GM12892 (cell line): Measurements from ENCODE around the gene P2RX3.
A peak's percentile ranks its signal among the peaks of the same experiment; 100 is the strongest.

Experiments used
- POLR2A ChIP-seq: IDR thresholded peaks from 2 replicates; pipeline ENCODE4 v1.6.1; 2011; ENCODE audit warnings: low read depth, low read length, control low read depth
- POLR2AphosphoS5 ChIP-seq: IDR thresholded peaks from 2 replicates; pipeline ENCODE4 v1.6.1; 2011; ENCODE audit warnings: low read depth, low read length, control low read depth

DNA sequence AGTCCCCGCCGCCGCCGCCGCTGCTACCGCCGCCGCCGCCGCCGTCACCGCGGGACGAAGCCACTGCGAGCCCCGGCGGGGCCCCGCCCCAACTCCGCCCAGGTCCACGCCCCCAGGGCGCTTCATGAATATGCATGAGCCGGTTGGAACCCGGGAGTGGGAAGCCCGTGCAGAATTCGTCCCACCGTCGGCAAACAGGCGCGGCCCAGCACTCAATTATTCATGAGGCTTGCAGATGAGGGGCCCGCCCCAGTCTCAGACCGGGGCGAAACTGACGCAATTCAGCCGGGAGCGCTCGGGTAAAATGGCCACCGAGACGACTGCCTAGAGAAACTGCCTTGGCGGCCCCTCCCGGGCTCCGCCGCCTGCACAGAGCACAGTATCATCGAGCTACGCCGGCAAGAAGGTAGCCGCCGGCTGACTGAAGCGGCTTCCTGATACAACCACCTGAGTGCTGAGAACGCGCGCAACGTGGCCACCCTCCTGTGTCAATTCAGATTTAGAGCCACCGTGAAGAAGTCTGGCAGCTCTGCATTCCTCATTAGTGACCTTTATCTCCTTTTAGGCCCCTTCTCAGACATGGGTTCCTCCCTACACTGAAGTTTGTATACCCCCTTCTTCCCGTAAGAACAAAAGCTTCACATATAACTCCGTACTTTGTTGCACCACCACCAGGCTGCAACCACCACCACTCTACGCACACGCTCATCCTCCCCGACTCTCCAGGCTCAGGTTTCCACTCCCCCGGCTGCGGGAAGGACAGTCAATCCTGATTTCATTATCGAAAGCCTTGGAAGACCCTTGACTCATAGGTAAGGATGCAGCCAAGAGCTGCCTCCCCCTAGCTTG is 13.0 kb upstream of the P2RX3 start, which contains the start of gene TNKS1BP1:
- TF ChIP-seq POLR2A (peak; percentile 90), POLR2AphosphoS5 (peak; percentile 83)
